GM19397 (cell line): ENCODE data around the gene POU4F3.
"Not testable (repeated sequence)": the region's sequence is repeated elsewhere in the genome, so short reads cannot be mapped to it uniquely, and the experiment has no call there.

ENCODE experiments used
- ATAC-seq: cut with Tn5 transposase; IDR thresholded peaks from one replicate; pipeline ENCODE4 v1.9.1; 2021; ENCODE audit warnings: mild to moderate bottlenecking, moderate library complexity; ENCODE audit not compliant: unreplicated experiment

Gene POU4F3, protein sequence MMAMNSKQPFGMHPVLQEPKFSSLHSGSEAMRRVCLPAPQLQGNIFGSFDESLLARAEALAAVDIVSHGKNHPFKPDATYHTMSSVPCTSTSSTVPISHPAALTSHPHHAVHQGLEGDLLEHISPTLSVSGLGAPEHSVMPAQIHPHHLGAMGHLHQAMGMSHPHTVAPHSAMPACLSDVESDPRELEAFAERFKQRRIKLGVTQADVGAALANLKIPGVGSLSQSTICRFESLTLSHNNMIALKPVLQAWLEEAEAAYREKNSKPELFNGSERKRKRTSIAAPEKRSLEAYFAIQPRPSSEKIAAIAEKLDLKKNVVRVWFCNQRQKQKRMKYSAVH

DNA sequence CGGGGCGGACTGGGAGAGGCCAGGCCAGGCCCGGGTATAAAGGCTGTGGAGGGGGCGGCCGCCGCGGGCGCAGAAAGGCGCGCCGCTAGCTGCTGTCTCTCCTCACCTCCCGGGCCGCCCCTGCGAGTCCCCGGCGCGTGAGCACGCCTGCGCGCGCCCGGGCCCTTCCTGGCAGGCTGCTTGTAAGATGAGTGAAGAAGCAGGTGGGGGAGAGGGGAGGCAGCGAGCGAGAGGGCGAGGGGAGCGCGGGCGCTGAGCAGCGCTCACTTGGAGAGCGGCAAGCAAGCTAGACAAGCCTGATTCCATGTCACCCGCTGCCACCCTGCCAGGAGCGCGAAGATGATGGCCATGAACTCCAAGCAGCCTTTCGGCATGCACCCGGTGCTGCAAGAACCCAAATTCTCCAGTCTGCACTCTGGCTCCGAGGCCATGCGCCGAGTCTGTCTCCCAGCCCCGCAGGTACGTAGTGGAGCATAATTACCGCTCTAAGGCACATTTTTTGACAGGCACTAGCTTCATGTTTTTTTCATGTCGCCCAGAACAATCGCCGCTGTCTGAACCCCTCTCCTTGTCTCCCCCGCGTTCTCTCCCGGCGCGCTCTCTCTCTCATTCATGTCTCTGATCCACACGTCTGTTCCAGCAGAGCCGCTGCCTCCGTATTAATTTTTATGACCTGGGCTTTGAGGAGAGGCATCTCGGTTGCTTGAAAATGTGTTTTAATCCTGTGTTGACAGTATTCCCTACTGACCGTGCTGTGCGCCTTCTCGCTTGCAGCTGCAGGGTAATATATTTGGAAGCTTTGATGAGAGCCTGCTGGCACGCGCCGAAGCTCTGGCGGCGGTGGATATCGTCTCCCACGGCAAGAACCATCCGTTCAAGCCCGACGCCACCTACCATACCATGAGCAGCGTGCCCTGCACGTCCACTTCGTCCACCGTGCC is at the start of gene POU4F3:
Gene POU4F3, plus strand, starts transcription at position 66 of the 941 bp plus-strand sequence. Its CDS starts 274 bp downstream, at position 340.
- no peak for ATAC-seq

DNA sequence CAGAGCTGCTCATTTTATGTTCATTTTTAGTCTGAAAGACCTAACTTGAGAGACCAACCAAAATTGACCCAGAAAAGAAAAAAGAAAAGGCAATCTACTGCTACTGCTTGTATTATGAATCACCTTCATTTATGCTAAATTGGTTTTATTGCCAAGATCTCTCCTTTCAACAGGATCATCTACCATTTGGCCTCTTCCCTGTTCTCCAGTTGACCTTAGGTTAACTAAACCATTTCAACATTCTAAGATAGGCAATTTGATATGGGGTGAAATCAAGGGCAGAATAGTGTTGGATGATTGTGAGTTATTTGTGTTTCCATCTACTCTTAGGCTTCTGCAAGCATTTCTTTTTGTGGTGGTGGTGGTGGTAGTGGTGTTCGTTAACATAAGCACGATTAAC is 48.3 kb upstream of the POU4F3 start:
- no peak for ATAC-seq

DNA sequence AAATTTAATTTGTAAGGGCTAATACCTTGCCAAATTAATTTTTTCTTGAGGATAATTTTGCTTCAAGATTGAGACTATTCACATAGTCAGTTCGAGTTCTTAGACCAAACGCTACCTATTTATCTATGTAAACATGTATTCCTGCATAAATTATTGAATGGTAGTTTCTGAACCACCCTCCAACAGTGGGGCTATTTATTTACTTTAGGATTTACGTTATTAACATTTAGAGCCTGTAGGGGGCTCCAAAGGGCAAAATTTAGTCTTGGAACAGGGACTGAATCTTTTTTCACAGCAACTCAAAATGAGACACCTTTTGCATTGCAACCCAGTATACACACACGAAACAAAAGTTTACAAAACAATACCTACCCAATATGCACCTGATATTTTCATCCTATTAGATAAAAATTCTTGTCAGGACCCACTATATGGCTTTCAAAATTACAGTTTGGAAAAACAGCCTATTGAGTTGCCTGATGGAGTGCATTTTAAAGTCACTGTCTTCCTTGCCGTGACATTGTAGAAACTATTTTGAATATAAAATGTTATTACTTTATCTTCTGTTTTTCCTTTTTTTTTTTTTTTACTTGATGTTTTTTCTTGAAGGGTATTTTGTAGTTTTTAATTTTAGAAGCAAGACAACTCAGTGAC is 47.1 kb upstream of the POU4F3 start:
- no peak for ATAC-seq

DNA sequence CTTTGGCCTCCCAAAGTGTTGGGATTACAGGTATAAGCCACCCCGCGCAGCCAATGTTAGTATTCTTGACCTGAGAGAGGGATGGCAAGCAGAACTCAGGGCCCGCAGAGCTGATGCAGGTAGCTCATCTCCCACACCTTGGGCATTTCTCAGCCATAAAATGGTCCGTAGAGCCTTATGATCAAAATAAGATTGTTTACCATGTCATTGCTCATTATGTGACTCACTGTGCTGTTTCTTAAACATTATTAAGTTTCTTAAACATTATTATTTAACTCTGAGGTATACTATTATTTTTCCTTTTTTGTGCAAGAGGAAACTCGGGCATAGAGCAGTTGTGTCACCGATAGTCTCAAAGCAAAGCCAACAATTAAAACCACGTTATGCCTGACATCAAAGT is 42.4 kb upstream of the POU4F3 start:
- no peak for ATAC-seq

DNA sequence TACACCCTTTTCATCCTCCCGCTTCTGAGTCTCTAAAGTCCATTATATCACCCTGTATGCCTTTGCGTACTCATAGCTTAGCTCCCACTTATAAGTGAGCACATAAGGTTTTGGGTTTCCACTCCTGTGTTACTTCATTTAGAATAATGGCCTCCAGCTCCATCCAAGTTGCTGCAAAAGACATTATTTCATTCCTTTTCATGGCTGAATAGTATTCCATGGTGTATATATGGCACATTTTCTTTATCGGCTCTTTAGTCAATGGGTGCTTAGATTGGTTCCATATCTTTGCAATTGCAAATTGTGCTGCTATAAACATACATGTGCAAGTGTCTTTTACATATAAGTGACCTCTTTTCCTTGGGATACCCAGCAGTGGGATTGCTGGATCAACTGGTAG is 39.7 kb upstream of the POU4F3 start:
- not testable (repeated sequence) for ATAC-seq

DNA sequence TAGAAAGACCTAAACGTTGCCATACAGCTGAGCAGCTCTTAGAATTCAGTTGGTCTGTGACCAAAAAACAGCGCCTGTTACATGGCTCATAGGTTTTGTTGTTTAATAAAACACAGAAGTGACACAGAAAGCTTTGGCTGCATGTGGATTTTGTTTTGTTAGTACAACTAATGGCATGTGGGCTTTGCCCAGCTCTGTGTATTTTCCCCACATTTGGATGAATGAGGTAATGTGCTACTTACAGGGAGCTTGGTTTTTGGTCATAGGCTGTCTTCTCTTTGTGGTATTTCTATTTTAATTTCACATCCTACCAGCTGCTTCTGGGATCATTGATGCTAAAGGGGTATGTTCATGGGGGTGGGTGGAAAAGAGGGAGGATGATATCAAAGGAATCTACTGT is 37.0 kb upstream of the POU4F3 start:
- no peak for ATAC-seq

DNA sequence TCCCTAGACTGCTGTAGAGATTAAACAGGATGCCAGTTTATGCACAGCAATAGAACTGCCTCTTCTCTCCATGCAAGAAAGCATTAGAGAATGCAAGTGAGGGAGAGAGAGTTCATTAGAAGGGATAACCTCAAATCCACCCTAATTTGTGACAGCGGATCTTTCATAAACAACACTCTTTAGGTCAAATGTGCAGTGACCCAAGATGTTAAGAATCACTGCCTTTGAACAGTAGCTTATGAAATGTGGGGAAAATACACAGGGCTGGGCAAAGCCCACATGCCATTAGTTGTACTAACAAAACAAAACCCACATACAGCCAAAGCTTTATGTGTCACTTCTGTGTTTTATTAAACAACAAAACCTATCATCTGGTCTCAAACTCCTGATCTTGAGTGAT is 36.2 kb upstream of the POU4F3 start:
- no peak for ATAC-seq

DNA sequence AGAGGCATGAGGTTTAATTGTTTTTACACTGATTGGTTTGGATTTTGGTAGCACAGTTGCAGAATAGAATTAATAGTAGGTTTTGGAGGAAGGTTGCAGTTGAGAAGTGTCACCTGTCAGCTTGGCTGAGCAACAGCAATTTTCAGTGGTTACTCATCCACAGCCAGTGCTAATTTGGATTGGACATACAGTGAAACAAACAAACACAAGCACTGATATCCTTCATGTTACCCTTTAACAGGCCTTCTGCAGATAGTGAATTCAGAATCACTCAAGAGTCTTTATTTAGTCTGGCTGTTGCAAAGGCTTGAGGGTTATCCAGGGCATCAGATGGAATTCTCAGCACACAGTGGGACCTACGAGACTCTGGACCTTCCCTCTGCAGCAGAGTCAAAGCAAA is 31.8 kb upstream of the POU4F3 start:
- ATAC-seq, result no peak

DNA sequence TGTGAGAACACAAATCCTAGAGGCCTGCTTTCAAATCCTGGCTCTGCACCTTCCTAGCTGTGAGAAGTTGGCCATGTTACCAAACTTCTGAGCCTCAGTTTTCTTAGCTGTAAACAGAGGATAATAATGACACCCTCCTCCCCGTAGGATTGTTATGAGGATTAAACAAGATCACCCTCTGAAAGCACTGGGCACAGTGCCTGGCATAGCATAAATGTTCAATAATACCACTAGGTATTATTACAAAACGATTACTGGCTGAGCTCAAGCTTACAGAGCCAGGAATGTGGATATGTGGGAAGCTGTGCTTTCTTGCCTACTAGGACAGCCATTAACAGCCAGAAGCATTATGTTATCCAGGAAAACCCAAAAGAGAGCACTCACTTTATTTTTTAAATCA is 30.8 kb upstream of the POU4F3 start:
- ATAC-seq, result no peak

DNA sequence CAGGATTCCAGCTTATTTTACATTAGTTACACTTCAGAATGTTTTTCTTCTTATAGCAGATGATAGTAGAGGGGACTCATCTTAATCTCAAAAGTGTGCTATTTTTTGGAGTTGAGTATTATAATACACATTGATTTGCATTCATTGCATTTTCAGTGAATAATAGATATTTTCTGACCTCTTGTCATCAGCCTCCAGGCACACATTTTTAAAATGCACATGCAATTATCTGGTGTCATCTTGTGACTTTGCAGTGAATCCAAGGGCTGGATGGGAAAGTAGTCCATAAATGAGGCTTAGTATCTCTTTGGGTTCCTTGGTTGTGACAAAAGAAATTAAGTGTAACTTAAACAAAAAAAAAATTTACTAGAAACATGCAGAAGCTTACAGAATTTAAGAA is 28.1 kb upstream of the POU4F3 start:
- no peak for ATAC-seq

DNA sequence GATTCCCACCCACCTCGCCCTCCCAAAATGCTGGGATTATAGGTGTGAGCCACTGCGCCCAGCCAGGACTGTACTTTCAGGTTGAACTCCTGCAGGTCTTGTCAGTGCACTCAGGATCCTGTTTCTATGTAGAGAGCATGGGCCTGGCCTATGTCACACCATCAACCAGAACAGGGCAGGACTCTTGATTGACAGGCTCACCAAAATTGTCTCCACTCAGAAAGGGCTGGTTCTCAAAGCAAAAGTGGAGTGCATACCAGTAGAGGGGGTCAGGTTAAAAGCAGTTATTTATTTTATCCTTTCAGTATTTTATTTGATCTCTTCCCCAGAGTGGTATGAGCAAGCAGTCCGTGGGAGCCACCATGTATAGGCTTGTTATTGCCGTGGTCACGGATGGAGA is 27.4 kb upstream of the POU4F3 start:
- ATAC-seq, result no peak

DNA sequence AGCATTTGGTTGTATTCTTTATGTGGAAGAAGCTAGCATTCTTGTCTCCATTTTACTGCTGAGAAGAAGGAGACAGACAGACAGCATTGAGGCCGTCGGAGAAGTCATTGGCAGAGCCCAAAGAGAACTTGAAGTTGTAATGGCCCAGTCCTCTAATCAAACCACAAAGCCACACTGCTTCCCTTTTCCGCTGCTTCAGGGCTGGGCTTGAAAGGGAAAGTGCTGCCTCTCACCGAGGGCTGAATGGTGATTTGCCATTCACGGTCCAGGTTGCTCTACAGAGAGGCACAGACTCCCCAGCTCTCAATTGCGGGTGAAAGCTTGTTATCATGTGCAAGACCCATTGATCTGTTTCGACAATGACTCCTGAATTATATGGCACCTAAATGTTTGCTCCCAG is 25.6 kb upstream of the POU4F3 start:
- ATAC-seq, result no peak

DNA sequence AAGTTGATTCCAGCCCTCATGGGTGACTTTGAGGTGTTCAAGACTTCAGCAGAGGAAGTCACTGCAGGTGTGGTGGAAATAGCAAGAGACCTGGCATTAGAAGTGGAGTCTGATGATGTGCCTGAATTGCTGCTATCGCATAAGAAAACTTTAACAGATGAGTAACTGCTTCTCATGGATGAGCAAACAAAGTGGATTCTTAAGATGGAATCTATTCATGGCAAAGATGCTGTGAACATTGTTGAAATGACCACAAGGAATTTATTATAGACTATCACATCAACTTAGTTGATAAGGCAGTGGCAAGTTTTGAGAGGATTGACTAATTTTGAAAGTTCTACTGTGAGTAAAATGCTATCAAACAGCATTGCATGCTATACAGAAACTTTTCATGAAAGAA is 17.1 kb upstream of the POU4F3 start:
- no peak for ATAC-seq

DNA sequence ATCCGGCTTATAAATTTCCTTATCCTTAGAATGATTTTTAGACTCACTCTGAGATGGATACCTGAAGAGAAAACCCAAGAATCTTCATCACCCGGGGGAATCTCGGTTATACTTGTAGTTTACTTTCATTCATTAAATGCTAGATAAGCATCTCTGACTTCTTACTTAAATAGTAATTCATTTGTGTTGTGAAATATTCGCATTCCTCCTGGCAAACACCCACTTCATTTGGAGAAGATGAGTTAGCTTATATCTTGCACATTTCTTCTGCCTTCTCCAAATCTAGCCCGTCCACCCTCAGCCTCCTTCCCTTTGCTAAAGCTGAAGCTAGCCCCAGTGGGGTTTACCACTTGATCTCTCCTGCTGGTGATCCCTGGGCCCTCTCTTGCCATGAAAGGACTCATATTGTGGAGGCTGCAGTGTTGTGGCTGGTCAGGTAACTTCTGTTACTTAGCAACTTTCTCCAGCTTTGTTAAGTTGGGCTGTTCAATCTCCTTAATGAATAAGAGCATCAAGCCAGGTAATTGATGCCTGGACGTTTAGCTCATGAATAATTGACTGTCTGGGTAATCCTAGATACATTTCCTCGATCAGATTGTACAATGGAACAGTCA is 11.3 kb upstream of the POU4F3 start:
- ATAC-seq, result no peak

DNA sequence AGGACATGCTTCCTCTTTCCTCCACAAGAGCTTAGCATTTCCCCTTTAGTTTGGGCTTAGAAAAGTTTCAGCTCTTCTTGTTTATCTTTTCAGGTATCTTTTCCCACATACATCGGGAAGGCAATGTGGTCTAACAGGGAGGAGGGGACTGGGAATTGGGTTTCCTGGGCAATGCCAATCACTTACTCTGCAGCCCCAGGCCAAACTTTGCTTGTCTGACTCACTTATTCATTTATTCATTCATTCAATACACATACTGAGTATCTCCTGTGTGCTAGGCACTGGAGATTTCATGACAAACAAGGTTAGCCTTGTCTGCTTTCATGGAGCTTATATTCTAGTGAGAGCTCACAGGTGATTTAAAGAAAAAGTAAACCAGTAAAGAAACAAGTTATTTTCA is 10.7 kb upstream of the POU4F3 start:
- ATAC-seq, result no peak

DNA sequence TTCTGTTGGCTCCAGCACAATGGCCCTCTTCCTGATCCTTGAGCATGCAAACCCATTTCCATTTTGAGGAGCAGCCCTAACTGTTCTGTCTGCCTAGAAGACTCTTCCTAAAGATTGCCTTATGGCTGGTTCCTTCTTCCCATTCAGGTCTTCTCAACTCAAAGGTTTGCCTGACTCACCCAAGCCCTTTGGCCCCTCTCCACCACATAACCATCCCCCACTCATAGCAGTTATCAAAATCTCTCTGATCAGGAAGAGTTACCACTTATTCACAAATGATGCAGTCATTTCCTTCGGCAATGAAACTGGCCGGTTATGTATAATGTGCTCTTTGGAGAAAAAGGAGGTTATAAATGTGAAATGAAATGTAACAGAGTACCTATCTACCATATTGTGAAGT is 8.9 kb upstream of the POU4F3 start:
- ATAC-seq, result no peak

DNA sequence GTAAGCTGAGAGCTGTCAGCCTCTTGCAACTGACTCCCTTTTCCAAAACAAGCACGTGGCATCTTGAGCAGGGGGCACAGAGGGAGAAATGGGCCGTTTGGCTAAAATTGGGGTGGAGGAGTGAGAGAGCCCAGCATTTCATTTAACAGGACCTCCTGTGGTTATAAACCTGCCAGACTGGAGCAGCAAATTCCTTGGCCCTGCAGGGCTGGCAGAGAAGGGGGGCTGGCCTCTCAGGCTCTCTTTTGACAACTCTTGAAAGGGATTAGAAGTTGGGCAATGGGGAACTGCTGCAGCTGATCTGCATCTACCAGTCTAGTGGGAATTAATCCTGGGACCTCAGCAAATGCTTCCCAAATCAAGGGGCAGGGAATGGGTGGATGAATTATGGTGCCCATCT is 7.2 kb upstream of the POU4F3 start:
- ATAC-seq, result no peak

DNA sequence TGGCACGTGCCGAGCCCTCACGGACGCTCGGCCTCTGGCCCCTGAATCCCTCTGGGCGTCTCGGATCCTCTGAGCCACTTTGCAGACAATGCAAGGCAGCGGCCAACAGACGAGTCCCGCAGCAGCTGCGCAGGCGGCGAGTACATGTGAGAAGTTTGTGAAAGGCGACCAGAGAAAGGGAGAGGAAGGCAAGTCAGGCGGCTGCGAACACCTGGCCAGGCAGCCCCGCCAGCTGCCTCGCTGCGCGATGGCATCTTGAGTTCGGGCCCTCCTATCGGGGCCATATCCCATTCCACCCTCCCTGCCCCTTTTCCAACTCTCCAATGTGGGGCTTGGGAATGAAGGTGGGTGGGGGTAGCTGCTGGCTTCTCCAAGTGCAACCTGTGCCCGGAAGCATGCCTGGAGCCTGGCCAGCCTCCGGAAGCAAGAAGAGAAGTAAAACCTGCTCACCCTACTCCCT is 4.5 kb upstream of the POU4F3 start:
- no peak for ATAC-seq

DNA sequence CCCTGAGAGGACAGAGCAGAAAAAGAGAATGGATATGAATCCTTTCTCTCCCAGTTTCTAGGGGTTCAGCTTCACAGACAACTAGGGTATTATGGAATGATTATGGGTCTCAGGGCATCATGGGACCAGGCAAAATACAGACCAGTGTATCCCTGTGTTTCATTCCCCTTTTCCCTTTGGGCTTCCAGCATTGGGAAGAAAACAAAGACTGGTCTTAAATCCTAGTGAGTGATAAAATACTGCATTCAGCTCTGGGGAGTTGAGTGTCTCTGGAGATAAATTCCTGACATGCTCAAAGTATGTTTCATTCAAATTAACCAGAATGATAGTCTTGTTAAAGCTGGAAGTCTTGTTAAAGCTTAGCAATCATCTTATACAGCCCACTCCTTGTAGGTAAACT is 2.4 kb upstream of the POU4F3 start:
- ATAC-seq, result no peak

DNA sequence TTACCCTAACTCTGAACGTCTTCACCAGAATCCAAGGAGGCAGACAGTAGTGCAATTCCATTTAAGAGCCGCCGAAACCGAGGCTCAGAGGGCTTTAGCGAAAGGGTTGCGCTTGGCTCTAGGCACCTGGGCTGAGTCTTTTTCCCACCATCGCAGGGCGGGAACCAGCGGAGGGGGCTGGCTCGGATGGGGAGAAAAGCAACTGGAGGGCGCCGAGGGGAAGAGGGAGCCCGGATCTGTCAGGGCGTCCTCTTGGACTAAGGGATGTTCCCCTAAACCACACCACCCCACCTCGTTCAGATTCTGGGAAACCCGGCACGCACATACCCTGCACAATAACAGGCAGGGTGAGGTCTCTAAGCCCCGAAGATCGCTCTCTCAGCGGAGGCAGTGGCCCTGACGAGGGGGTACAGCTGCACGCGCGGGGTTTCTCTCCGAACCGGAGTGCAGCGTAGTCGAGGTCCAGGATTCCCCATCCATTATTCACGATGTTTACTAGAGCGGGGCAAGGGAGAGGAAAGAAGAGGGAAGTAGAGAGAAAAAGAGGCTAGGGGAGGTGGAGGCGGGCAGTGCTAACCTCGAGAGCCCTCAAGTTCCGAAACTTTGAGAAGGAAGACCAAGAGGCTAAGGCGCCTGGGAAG is 1.3 kb upstream of the POU4F3 start:
- no peak for ATAC-seq

DNA sequence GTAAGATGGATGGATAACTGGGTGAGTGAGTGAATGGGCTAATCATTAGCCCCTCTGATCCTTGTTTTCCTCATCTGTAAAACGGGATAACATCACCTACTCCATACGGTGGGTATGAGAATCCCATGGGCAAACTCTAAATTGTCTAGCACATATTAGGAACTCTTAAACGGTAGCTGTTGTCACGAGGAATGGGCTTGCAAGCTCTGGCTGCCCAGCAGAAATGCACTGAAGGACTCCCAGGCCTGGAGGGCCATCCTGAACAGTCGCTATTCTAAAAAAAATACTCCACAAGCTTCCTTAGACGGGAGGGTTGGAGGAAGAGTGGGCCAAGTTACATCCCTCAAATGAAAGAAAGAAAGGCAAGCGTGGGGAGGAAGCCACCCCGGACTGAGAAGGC is 711 bp upstream of the POU4F3 start:
- no peak for ATAC-seq
